Eye (tissue), 1 donor: ENCODE results near the gene STX8.
A peak's percentile ranks its signal among the peaks of the same experiment; 100 is the strongest.

Experiments used
- DNase-seq: peaks from one replicate; pipeline ENCODE4 v3.0.0-alpha.2; 2015

The STX8 gene

GRCh38 chr17:9434642-9435057, 141.0 kb downstream of the STX8 start:
- DNase-seq: no peak

GRCh38 chr17:9432934-9433421, 142.6 kb downstream of the STX8 start:
- DNase-seq: no peak

- no peak for DNase-seq
Observed at GRCh38 chr17:9432134-9432885, 143.3 kb downstream of the STX8 start.

- DNase-seq: no peak
Observed at GRCh38 chr17:9431620-9432019, 144.0 kb downstream of the STX8 start.

- no peak for DNase-seq
Observed at GRCh38 chr17:9427465-9428315, 147.9 kb downstream of the STX8 start.

- DNase-seq: no peak
Observed at GRCh38 chr17:9424071-9424640, 151.5 kb downstream of the STX8 start.

- DNase-seq: no peak
Observed at GRCh38 chr17:9421525-9421924, 154.1 kb downstream of the STX8 start.

GRCh38 chr17:9419932-9420453, 155.6 kb downstream of the STX8 start:
- no peak for DNase-seq

GRCh38 chr17:9414471-9414870, 161.1 kb downstream of the STX8 start:
- no peak for DNase-seq

GRCh38 chr17:9410737-9411136, 164.9 kb downstream of the STX8 start:
- no peak for DNase-seq

GRCh38 chr17:9410301-9410700, 165.3 kb downstream of the STX8 start:
- DNase-seq: peak; percentile 39

- DNase-seq: peak; percentile 59
Observed at GRCh38 chr17:9409878-9410277, 165.7 kb downstream of the STX8 start.

- DNase-seq: peak; percentile 84
Observed at GRCh38 chr17:9408868-9409829, 166.5 kb downstream of the STX8 start.

- DNase-seq: no peak
Observed at GRCh38 chr17:9408381-9408780, 167.2 kb downstream of the STX8 start.

GRCh38 chr17:9406046-9406606, 169.5 kb downstream of the STX8 start:
- no peak for DNase-seq

GRCh38 chr17:9403257-9403656, 172.4 kb downstream of the STX8 start:
- DNase-seq: no peak

- DNase-seq: peak; percentile 26
Observed at GRCh38 chr17:9402590-9403199, 172.9 kb downstream of the STX8 start.

GRCh38 chr17:9401434-9401833, 174.2 kb downstream of the STX8 start:
- DNase-seq: no peak

GRCh38 chr17:9389111-9389527, 186.5 kb downstream of the STX8 start:
- no peak for DNase-seq

GRCh38 chr17:9386401-9386800, 189.2 kb downstream of the STX8 start:
- no peak for DNase-seq

GRCh38 chr17:9383826-9384225, 191.8 kb downstream of the STX8 start:
- no peak for DNase-seq
